22Rv1 (cell line): ENCODE results near the gene UGT1A8.

Experiments used
- H3K27ac ChIP-seq: fragments of 450-650 bp; 2 replicates; pipeline ENCODE4 v1.5.1; 2017
- CTCF ChIP-seq: fragments of 450-650 bp; IDR thresholded peaks from 2 replicates; pipeline ENCODE4 v1.5.1; 2017; ENCODE audit warnings: mild to moderate bottlenecking
- ZFX ChIP-seq: fragments of 450-650 bp; IDR thresholded peaks from 2 replicates; pipeline ENCODE4 v1.6.1; 2017; ENCODE audit warnings: antibody characterized with exemption, borderline replicate concordance

Gene UGT1A8

GRCh38 chr2:233822101-233822771 is 204.8 kb downstream of the UGT1A8 start:
- H3K27ac ChIP-seq = no peak overlapping the region
- no peak for TF ChIP-seq CTCF
- TF ChIP-seq ZFX = no peak
